Keratinocyte (primary cell): ENCODE data around the gene APEX2. TPM values are rescaled to one million over a fixed set of nuclear protein-coding genes. Genes with fewer than 3 reads are reported as not detected.

ENCODE experiments used
- DNase-seq: peaks from one replicate; pipeline ENCODE4 v3.0.0-alpha.2; 2011; ENCODE audit warnings: low read depth, missing footprints, low spot score
- FAIRE-seq: peaks from 2 replicates; lab custom pipeline; 2011; peaks lifted over from hg19 to GRCh38; lab: Jason Lieb, UNC
- H2AFZ ChIP-seq: 2 replicates; pipeline ENCODE4 v1.6.0; 2012; ENCODE audit warnings: low read length, control low read depth, inconsistent platforms; ENCODE audit not compliant: control insufficient read depth
- H3K27ac ChIP-seq: 2 replicates; pipeline ENCODE4 v1.5.1; 2011; ENCODE audit warnings: low read length; ENCODE audit not compliant: control insufficient read depth, insufficient read depth
- H3K27me3 ChIP-seq: 3 replicates; pipeline ENCODE4 v1.6.0; 2011; ENCODE audit warnings: low read length; ENCODE audit not compliant: control insufficient read depth, insufficient read depth; ENCODE audit errors: extremely low read depth
- H3K36me3 ChIP-seq, 2 experiments: 2 replicates in 1 of 2; 3 replicates in 1 of 2; pipeline ENCODE4 v1.5.1; 2011; ENCODE audit warnings: low read length in 2 of 2, mild to moderate bottlenecking in 1 of 2; ENCODE audit not compliant: control insufficient read depth in 2 of 2, insufficient read depth in 2 of 2; ENCODE audit errors: extremely low read depth in 1 of 2
- H3K4me1 ChIP-seq: 3 replicates; pipeline ENCODE4 v1.5.1; 2011; ENCODE audit warnings: low read length; ENCODE audit not compliant: control insufficient read depth, insufficient read depth; ENCODE audit errors: extremely low read depth
- H3K4me2 ChIP-seq: 3 replicates; pipeline ENCODE4 v1.6.0; 2011; ENCODE audit warnings: low read depth, low read length; ENCODE audit not compliant: control insufficient read depth, insufficient read depth; ENCODE audit errors: extremely low read depth
- H3K4me3 ChIP-seq, 3 experiments: fragments of 200-600 bp in 1 of 3; sonication (generic) in 1 of 3; 2 replicates in 2 of 3; 3 replicates in 1 of 3; pipeline ENCODE4 v1.5.1; 2011 to 2016; ENCODE audit warnings: low read length in 3 of 3, mild to moderate bottlenecking in 3 of 3, control low read depth in 2 of 3, inconsistent platforms in 1 of 3, low read depth in 1 of 3, mixed read lengths in 1 of 3, mixed run types in 1 of 3, moderate library complexity in 1 of 3; ENCODE audit not compliant: control insufficient read depth in 2 of 3, insufficient read depth in 2 of 3; ENCODE audit errors: extremely low read depth in 1 of 3
- H3K79me2 ChIP-seq: 2 replicates; pipeline ENCODE4 v1.6.0; 2012; ENCODE audit warnings: low read length; ENCODE audit not compliant: control insufficient read depth, insufficient read depth
- H3K9ac ChIP-seq: 3 replicates; pipeline ENCODE4 v1.6.0; 2011; ENCODE audit warnings: low read length; ENCODE audit not compliant: control insufficient read depth, insufficient read depth; ENCODE audit errors: extremely low read depth
- H3K9me1 ChIP-seq: 3 replicates; pipeline ENCODE4 v1.6.0; 2011; ENCODE audit warnings: low read length; ENCODE audit not compliant: control insufficient read depth, insufficient read depth; ENCODE audit errors: extremely low read depth
- H3K9me3 ChIP-seq: 2 replicates; pipeline ENCODE4 v1.5.1; 2012; ENCODE audit warnings: low read depth, low read length; ENCODE audit not compliant: control insufficient read depth
- H4K20me1 ChIP-seq: 3 replicates; pipeline ENCODE4 v1.6.0; 2011; ENCODE audit warnings: low read length; ENCODE audit not compliant: control insufficient read depth, insufficient read depth; ENCODE audit errors: extremely low read depth
- EZH2 ChIP-seq: IDR thresholded peaks from one replicate; pipeline ENCODE4 v1.6.1; 2012; ENCODE audit warnings: inconsistent platforms, mild to moderate bottlenecking, low read length, moderate library complexity
- dilution Hi-C: fragments of 300-500 bp; cut with MboI; formaldehyde crosslinking; loops from one replicate; pipeline ENCODE4 v1.7.0; 2020; ENCODE audit warnings: low sequenced_read_pairs; ENCODE audit not compliant: extremely low pct_ligation_motif_present
- polyA plus RNA-seq, 5 experiments: library from polyadenylated mRNA; depleted of rRNA in 3 of 5; stranded (reverse) in 3 of 5; stranded (forward) in 1 of 5; unstranded in 1 of 5; fragments of >200 nt; gene quantifications; 1 replicate in 1 of 5; 2 replicates in 3 of 5; 3 replicates in 1 of 5; pipeline versions ENCODE4 v1.2.1 to v1.2.3, GENCODE V29; 2011 to 2012; ENCODE audit warnings: missing spikeins in 2 of 5, low read depth in 1 of 5, low replicate concordance in 1 of 5
- TF ChIP-seq, protein P1 (sequence below), 3 experiments: IDR thresholded peaks in 1 of 3; conservative IDR thresholded peaks in 1 of 3; optimal IDR thresholded peaks in 1 of 3; 2 replicates in 2 of 3; 3 replicates in 1 of 3; pipeline versions ENCODE3 to v1.5.1; 2011; ENCODE audit warnings: low read length in 3 of 3, mild to moderate bottlenecking in 3 of 3, moderate library complexity in 2 of 3, control low read depth in 1 of 3, inconsistent platforms in 1 of 3; ENCODE audit not compliant: insufficient read depth in 2 of 3; ENCODE audit errors: extremely low read depth in 1 of 3

APEX2 gene
- polyA plus RNA-seq, 1 donor (not counting 4 experiments of a cell fraction or from before 2014, with no cell fraction given): 29.0 TPM

DNA sequence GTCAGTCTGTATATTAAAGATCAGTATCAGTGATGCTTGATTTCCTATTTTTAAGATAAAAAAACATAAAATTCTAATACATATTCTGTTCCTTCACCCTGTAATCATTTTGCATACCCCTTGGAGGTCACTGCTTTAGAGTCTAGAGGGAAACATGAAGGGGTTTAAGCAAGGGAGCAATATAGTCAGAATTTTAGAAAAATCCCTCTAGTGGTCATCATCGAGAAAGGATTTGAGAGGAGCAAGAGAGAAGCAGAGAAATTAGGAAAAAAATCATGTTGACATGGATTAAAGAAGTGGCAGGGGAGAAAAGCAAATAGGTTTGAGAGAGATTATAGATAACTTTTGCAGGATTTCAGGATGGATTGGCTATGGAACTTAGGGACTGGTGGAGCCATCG is 11.1 kb downstream of the APEX2 start:
- H3K4me2 ChIP-seq: no peak overlapping the region
- dilution Hi-C loops: no loop called here
- DNase-seq (no peak), FAIRE-seq (no peak)
- no peak overlapping the region for H3K9ac ChIP-seq
- H3K27me3 ChIP-seq: no peaks in the 10 kb centered on the region
- no peak overlapping the region for H2AFZ ChIP-seq
- no peaks in the 10 kb centered on the region for H4K20me1 ChIP-seq
- TF ChIP-seq EZH2: no peak
- TF ChIP-seq, protein P1, sequence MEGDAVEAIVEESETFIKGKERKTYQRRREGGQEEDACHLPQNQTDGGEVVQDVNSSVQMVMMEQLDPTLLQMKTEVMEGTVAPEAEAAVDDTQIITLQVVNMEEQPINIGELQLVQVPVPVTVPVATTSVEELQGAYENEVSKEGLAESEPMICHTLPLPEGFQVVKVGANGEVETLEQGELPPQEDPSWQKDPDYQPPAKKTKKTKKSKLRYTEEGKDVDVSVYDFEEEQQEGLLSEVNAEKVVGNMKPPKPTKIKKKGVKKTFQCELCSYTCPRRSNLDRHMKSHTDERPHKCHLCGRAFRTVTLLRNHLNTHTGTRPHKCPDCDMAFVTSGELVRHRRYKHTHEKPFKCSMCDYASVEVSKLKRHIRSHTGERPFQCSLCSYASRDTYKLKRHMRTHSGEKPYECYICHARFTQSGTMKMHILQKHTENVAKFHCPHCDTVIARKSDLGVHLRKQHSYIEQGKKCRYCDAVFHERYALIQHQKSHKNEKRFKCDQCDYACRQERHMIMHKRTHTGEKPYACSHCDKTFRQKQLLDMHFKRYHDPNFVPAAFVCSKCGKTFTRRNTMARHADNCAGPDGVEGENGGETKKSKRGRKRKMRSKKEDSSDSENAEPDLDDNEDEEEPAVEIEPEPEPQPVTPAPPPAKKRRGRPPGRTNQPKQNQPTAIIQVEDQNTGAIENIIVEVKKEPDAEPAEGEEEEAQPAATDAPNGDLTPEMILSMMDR (optimal IDR thresholded peaks at IDR 0.05 in 1 of 3, IDR thresholded peaks at IDR 0.05 in 1 of 3, conservative IDR thresholded peaks at IDR 0.05 in 1 of 3; ENCODE audit: extremely low read depth in 1 of 3, insufficient read depth in 2 of 3, low read length in 3 of 3): peak in 2 of 3 experiments; percentile 26 to 38
- H3K4me1 ChIP-seq: peaks cover 27% of the 10 kb centered on the region
- no peaks in the 10 kb centered on the region for H3K9me1 ChIP-seq
- no peak overlapping the region for H3K27ac ChIP-seq
- H3K79me2 ChIP-seq: no peaks in the 10 kb centered on the region
- H3K36me3 ChIP-seq: no peaks in the 10 kb centered on the region
- H3K4me3 ChIP-seq: no peak overlapping the region
- no peaks in the 10 kb centered on the region for H3K9me3 ChIP-seq

- H3K9ac ChIP-seq: no peak overlapping the region
- dilution Hi-C loops: no loop called here
- no peaks in the 10 kb centered on the region for H4K20me1 ChIP-seq
- H3K4me1 ChIP-seq: no peaks in the 10 kb centered on the region
- H3K9me1 ChIP-seq: no peaks in the 10 kb centered on the region
- H3K79me2 ChIP-seq: no peaks in the 10 kb centered on the region
- no peaks in the 10 kb centered on the region for H3K9me3 ChIP-seq
- TF ChIP-seq, protein P1 (optimal IDR thresholded peaks at IDR 0.05 in 1 of 3, IDR thresholded peaks at IDR 0.05 in 1 of 3, conservative IDR thresholded peaks at IDR 0.05 in 1 of 3; ENCODE audit: extremely low read depth in 1 of 3, insufficient read depth in 2 of 3, low read length in 3 of 3): no peak
- no peak for TF ChIP-seq EZH2
- H3K4me2 ChIP-seq: no peak overlapping the region
- no peak for DNase-seq
- H3K27me3 ChIP-seq: no peaks in the 10 kb centered on the region
- H2AFZ ChIP-seq: no peak overlapping the region
- H3K36me3 ChIP-seq: no peaks in the 10 kb centered on the region
- no peak overlapping the region for H3K4me3 ChIP-seq
- no peak overlapping the region for H3K27ac ChIP-seq
- no peak for FAIRE-seq
Observed at GRCh38 chrX:55014897-55015299, 14.7 kb downstream of the APEX2 start.
